ENCODE data around the gene MSI2. TPM values are rescaled to one million over a fixed set of nuclear protein-coding genes. Genes with fewer than 3 reads are reported as not detected.

Gene MSI2
- total RNA-seq, 1 experiment from 2014 or later = 76.6 TPM

DNA sequence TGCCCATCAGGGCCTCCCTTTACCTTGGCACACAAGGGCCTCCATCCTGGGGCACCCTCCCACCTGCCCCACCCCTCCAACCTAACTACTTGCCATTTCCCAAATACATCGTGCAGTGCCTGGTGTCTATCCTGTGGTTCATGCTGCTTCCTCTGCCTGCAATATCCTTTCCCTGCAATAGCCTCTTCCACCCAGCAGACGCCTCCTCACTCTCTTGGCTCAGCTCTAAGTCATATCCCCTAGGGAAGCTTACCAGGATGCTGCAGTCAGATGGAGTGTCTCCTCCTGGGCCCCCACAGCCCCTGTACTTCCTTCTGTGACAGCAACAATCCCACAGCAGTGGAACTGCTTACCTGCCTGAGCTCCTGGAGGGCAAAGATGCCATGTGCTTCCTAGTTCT, 452.1 kb downstream of the MSI2 start:
- Histone ChIP-seq H3K4me1 (peaks cover 3% of the 10 kb centered on the region), H3K9me3 (replicated peaks) (no peaks in the 10 kb centered on the region), H3K27ac (no peak overlapping the region), H3K36me3 (no peaks in the 10 kb centered on the region), H3K4me3 (peak overlapping the region; percentile 35), H3K27me3 (0 out of 2 replicates have a peak, but pooled peaks cover 6% of the 10 kb centered on the region)
- DNase-seq = peak; percentile 26 to 55

DNA sequence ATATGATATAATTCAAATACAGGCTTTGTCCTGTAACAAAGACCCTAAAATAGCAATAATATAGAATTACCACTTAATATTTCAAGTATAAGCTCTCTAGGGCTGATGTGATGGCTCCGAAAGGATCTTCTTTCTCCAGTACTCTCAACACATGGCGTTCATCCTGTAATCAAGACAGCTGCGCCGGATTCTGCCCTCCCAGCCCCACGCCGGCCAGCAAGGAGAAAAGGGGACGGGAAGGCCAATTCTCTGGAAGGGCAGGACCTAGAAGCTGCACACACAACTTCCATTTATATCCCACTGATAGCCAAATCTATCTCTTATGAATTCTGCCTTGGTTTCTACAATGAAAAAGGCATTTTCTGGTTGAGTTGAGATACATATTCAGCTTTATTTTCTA, 456.8 kb downstream of the MSI2 start:
- Histone ChIP-seq H3K27ac (no peak overlapping the region), H3K9me3 (replicated peaks) (no peaks in the 10 kb centered on the region), H3K4me1 (peaks cover 3% of the 10 kb centered on the region), H3K4me3 (no peak overlapping the region), H3K27me3 (peaks cover 3% of the 10 kb centered on the region; the same call in 1 of the 2 replicates), H3K36me3 (no peaks in the 10 kb centered on the region)
- DNase-seq = peak; percentile 34 to 67

DNA sequence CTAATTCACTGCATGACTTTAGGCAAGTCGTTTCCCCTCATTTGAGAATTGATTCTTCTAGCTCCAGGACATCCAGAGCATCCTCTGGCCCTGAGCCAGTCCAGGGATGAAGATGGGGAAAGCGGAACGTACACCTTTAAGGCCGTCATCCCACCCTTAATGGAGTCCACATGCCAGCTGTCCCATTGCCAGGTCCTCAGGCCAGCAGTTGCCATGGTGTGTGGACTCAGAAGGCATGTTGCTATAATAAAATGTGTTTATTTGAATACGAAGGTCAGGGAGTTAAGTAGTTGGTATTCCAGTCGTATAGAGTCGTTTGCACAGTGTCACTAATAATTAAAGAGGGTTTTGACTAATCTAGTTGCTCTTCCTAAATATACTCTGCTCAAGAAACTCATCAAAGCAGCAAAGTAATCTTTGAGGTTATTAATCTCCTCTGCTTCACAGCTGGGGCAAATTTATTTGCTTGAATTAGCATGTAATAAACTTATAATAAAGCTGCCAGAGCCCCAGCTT, 458.4 kb downstream of the MSI2 start:
- H3K4me3 ChIP-seq = no peak overlapping the region
- DNase-seq = no peak
- no peaks in the 10 kb centered on the region for H3K36me3 ChIP-seq

DNA sequence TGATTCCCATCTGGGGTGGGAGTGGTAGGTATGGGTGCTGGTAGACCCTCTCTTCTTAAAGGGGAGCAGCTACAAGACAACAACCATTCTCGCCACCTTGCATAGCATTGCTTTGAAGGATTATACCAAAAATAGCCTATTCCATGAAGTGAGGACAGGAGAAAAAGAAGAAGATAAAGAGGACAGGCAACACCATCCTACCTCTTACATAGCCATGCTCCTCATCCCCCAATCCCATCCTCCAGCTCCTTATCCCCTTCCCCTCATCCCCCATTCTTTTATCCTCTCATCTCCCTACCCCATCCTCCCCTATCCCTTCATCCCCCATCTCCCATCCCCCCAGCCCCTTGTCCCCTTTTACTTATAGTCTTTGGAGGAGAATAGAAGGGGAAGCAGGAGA, 459.7 kb downstream of the MSI2 start:
- Histone ChIP-seq H3K27me3 (peaks cover 3% of the 10 kb centered on the region; the same call in 1 of the 2 replicates), H3K9me3 (replicated peaks) (no peaks in the 10 kb centered on the region), H3K4me1 (no peaks in the 10 kb centered on the region; the same call in 1 of the 2 replicates), H3K4me3 (no peak overlapping the region), H3K36me3 (no peaks in the 10 kb centered on the region), H3K27ac (no peak overlapping the region)
- DNase-seq = no peak

More for the DNA sequence above, 458.4 kb downstream of the MSI2 start:
- Histone ChIP-seq H3K9me3 (replicated peaks) (no peaks in the 10 kb centered on the region), H3K27me3 (peaks cover 3% of the 10 kb centered on the region; the same call in 1 of the 2 replicates), H3K27ac (no peak overlapping the region), H3K4me1 (no peaks in the 10 kb centered on the region; the same call in 1 of the 2 replicates)

DNA sequence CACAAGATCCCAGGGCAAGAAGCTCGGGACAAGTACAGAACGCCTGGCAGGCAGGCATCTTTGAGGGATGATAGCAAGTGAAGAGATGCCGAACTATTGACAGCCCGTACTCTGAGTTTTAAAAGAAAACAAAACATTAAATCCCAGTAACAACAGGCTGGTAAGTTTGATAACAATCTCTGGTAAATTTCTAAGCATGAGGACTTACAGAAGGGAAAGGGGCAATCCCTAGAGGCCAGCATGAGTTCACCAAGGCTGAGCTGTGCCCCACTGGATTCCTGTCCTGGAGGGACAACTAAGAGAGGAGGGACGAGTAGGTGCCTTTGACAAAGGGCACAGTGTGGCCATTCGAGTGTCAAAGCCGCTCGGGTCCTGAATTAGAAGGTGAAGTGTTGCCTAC, 462.6 kb downstream of the MSI2 start:
- no peak for DNase-seq
- no peaks in the 10 kb centered on the region for H3K36me3 ChIP-seq
- H3K4me1 ChIP-seq = peaks cover 15% of the 10 kb centered on the region
- H3K27me3 ChIP-seq = no peaks in the 10 kb centered on the region; the same call in 1 of the 2 replicates
- H3K4me3 ChIP-seq = no peak overlapping the region
- H3K9me3 ChIP-seq (replicated peaks) = no peaks in the 10 kb centered on the region
- no peak overlapping the region for H3K27ac ChIP-seq

DNA sequence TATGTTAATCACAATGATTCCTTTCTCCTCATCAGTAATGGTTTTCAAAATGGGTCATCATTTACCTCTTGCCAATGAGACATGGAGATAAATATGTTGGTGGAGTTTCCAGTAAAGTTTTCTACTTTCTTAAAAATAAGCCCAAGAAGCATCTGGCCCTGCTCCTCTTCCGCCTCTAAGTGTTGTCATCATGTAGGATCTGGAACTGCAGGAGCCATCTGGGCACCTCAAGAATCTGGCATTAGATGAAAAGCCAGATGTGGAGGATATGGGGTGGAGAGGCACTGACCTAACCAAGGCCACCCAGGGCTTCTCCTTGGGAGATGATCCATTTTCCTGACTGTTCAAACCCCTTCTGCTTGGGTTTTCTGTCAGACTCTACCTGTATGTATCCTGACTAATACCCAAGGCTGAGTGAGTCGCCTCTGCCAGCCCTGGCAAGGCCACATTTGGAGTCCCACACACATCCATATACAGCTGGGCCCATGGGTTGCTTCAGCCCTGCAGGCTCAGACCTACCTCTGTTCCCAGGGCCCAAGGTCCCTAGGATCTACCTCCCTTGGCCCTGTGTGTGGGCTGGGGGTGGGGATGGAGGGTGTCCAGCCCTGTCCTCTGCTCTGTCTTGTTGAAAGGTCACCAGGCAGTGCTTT, 464.2 kb downstream of the MSI2 start:
- Histone ChIP-seq H3K27ac (no peak overlapping the region), H3K36me3 (no peaks in the 10 kb centered on the region), H3K27me3 (no peaks in the 10 kb centered on the region; the same call in 1 of the 2 replicates), H3K9me3 (replicated peaks) (no peaks in the 10 kb centered on the region), H3K4me3 (no peak overlapping the region), H3K4me1 (peaks cover 22% of the 10 kb centered on the region)
- DNase-seq = no peak

DNA sequence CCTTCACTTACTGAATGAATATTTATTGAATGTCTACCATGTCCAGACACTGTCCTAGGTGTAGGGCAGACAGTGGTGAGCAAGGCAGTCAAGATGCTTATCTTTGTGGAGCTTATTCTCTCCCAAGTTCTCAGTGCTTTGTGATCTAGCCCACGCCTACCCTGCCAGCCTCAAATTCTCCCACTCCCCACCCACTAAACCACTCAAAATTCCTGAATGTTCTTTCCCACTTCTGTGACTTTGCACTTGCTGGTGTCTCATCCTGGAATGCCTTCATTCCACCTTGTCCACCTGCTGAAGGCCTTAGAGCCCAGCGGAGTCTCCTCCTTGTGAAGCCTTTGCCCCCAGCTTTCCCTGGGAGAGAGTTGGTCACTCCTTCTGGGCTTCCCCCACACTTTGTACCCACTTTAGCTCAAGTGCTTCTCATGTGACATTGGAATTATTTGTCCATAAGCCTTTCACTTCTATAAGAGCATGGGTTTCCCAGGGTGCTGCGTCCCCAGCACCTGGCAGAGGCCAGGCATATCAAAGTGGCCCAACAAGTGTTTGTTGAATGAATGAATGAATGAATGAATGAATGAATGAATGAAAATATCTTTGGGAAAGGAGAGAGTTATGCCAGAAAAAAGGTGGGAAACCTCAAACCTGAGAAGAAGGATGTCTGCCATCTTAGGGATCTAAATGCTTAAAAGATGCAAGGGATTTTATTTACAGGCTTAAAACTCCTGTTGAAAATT, 465.8 kb downstream of the MSI2 start:
- H3K36me3 ChIP-seq = no peaks in the 10 kb centered on the region
- no peak for DNase-seq

DNA sequence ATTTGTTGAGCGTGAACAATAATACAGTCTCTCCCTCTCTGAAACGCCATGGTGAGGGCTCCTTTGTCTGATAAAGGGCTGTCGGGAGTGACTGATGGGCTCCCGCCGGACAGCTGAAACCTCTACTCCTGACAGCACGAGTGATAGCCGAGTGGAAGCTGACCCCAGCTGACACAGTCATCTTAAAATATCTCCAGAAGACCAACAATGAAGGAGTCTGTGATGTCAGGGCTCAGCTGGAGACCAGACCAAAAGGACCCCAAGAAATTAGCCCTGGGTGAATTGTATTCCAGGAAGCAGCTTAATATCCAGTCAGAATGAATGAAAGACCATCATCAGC, 466.4 kb downstream of the MSI2 start:
- no peaks in the 10 kb centered on the region for H3K9me3 ChIP-seq (replicated peaks)
- no peaks in the 10 kb centered on the region for H3K27me3 ChIP-seq
- H3K36me3 ChIP-seq = no peaks in the 10 kb centered on the region
- peaks cover 22% of the 10 kb centered on the region for H3K4me1 ChIP-seq
- no peak overlapping the region for H3K27ac ChIP-seq
- H3K4me3 ChIP-seq = no peak overlapping the region
- no peak for DNase-seq

More for the DNA sequence above, 465.8 kb downstream of the MSI2 start:
- H3K27me3 ChIP-seq = no peaks in the 10 kb centered on the region; the same call in 1 of the 2 replicates
- no peaks in the 10 kb centered on the region for H3K9me3 ChIP-seq (replicated peaks)
- peaks cover 22% of the 10 kb centered on the region for H3K4me1 ChIP-seq
- H3K4me3 ChIP-seq = no peak overlapping the region
- H3K27ac ChIP-seq = no peak overlapping the region

DNA sequence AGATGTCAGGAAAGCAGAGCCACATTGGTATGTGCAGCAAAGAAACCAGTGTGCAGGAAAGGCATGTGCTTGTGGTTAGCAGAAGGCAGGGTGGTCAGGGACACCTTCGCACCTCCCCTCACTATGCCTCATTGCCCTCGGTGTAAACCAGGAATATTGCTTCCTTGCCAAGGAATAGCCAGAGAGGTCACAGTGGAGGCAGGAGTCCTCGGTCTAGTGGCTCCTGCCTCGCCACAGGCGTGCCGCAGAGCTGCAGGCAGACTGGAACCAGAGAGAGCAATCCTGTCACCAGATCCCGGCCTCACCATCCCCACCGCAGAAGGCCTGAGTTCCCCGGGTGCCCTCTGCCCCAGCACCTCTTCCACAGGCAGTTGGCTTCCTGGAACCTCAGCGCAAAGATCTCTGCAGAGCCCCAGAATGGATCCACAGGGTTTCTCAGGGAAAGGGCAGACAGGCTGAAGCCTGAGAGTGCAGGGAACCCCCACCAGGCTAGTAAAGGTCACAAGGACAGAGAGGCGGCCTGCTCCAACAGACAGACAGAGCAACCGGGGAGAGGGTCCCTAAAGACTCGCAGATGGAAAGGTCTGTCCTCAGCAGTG, 467.2 kb downstream of the MSI2 start:
- Histone ChIP-seq H3K27me3 (no peaks in the 10 kb centered on the region), H3K36me3 (no peaks in the 10 kb centered on the region), H3K4me1 (peaks cover 22% of the 10 kb centered on the region), H3K4me3 (peak overlapping the region; percentile 28), H3K27ac (peak overlapping the region; percentile 48), H3K9me3 (replicated peaks) (no peaks in the 10 kb centered on the region)
- DNase-seq = peak; percentile 40 to 47

DNA sequence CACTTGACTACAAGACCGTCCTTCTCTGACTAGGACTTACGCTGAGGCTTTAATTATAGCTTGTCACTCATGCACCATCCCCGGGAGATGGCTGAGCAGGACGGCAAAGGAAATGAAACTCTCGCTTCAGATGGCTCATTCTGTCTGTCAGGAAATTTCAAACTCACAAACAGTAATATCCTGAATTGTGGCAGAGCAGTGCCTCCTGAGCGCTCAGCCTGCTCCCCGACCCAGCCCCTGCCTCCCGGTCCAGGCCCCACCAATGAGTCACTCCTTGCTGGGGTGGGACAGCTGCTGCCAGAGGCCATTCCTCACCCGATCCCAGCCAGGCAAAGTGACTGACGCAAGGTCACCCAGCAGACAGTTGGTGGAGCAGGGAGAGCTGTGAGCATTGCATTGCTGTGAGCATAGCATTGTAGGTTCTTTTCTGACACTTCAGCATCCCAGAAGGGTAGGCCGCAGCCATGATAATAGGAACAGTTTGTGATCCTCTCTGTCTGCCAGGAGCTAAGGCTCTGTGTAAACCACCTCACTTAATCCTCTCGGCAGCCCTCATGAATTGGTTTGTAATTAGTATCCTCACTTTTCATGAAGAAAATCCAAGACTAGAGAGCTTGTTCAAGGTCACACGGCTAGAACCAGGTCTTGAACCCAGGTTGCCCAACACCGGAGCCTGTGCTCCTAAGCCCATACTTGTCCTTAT, 467.9 kb downstream of the MSI2 start:
- Histone ChIP-seq H3K4me3 (peak overlapping the region; percentile 28), H3K27ac (peak overlapping the region; percentile 48), H3K27me3 (no peaks in the 10 kb centered on the region), H3K4me1 (peaks cover 22% of the 10 kb centered on the region), H3K36me3 (no peaks in the 10 kb centered on the region), H3K9me3 (replicated peaks) (no peaks in the 10 kb centered on the region)
- DNase-seq = peak; percentile 84 to 86

DNA sequence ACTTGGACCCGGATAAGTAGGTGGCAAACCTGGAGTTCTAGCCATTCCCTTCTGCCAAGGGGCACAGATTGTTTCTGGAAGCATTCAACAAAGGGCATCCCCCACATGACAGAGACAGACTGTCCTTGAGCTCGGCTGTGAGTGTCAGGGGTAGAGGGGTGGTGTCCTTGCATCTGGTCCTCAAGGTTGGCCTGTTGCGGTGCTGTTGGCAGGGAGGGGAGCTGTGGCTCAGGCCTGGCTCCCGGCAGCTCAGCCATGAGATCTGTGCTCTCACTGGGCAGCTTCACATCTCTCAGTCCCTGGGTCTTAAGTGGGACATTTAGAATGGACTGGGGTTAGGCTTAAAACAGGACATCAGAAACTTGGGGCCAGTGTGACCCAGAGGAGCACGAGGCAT, 468.4 kb downstream of the MSI2 start:
- Histone ChIP-seq H3K9me3 (replicated peaks) (no peaks in the 10 kb centered on the region), H3K27me3 (no peaks in the 10 kb centered on the region), H3K36me3 (no peaks in the 10 kb centered on the region), H3K4me1 (peaks cover 22% of the 10 kb centered on the region), H3K4me3 (no peak overlapping the region), H3K27ac (peak overlapping the region; percentile 48)
- no peak for DNase-seq

DNA sequence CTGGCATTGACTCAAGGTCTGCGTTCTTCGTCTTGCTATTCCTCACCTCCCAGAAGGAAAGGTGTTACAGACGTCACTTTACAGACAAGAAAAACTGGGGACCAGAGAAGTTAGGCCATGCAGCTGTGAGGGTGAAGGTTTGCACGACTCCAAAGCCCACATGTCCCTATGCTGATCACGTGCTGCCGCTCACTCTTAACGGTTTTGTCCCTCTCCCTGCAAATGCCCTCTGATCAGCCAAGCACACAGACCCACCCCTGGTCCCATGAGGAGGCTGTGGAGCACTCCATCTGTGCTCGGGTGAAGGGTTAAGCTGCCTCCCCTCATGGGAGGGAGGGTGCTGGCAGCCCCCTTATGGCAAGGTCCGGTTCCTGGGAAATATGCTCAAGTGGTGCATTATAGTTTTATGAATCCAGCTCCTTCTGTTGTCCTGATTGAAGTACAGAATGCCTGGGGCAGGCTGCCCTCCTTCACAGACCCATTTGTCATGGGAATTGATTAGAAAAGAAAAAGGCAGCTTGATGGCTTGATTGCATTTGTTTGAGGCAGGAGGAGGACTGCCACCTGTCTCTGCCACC, 470.0 kb downstream of the MSI2 start:
- H3K27ac ChIP-seq = no peak overlapping the region
- H3K9me3 ChIP-seq (replicated peaks) = no peaks in the 10 kb centered on the region
- no peaks in the 10 kb centered on the region for H3K27me3 ChIP-seq
- no peak for DNase-seq
- H3K4me3 ChIP-seq = no peak overlapping the region
- peaks cover 22% of the 10 kb centered on the region for H3K4me1 ChIP-seq
- H3K36me3 ChIP-seq = no peaks in the 10 kb centered on the region

DNA sequence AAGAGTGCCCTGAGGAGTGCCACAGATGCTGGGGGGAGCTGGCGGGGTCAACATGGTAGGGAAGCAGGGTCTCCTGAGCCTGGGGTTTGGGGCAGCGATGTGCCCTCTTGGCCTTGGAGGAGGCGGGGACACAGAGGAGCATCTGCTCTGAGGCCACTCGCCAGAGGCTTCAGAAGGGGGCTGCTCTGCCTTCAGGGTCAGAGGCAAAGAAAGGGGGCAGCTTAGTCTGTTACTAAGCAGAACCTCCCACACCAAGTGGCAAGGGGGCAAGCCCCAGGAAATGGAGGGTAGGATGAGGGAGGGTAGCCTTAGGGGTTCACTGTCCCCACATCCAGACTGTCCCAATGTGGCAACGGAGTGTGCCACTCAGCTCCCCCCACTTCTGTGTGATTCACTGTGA, 470.5 kb downstream of the MSI2 start:
- H3K4me1 ChIP-seq = peaks cover 22% of the 10 kb centered on the region
- no peak overlapping the region for H3K27ac ChIP-seq
- no peak for DNase-seq
- H3K36me3 ChIP-seq = no peaks in the 10 kb centered on the region
- no peak overlapping the region for H3K4me3 ChIP-seq
- H3K9me3 ChIP-seq (replicated peaks) = no peaks in the 10 kb centered on the region
- H3K27me3 ChIP-seq = no peaks in the 10 kb centered on the region

DNA sequence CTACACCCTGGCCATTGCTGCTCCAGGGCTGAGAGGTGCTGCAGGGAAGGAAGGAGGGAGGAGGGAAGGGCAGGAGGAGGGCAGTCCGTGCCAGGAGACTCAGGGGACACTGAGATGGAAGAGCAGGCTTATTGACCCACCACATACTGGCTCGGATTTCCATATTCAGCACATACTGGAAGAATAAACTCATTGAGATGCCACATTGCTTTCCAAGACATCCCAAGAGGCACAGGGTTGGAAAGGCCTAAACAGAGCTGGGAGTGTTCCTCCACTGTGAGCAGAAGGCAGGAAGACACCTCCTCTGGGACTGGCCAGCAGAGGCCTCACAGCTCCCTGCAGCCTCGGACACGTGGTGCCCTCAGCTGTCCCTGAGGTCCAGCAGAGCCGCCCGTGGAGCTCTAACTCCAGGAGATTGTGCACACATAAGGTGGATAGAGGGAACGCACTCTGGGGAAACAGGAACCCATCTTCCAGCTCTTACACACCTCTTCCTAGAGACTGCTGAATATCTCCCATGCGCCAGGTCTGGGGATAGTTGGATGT, 471.4 kb downstream of the MSI2 start:
- no peaks in the 10 kb centered on the region for H3K9me3 ChIP-seq (replicated peaks)
- H3K4me3 ChIP-seq = no peak overlapping the region
- H3K36me3 ChIP-seq = no peaks in the 10 kb centered on the region
- no peak for DNase-seq
- peaks cover 19% of the 10 kb centered on the region for H3K4me1 ChIP-seq
- H3K27me3 ChIP-seq = no peaks in the 10 kb centered on the region
- no peak overlapping the region for H3K27ac ChIP-seq

Measured in SJCRH30 (cell line).